Activated CD4-positive, CD25-positive, alpha-beta regulatory T cell treated with anti-CD3 and anti-CD28 coated beads, Interleukin-2, amount 50 U/mL, for 24 hours (primary cell): ENCODE results near the gene AKR1B15.
"Not testable (repeated sequence)": the region's sequence is repeated elsewhere in the genome, so short reads cannot be mapped to it uniquely, and the experiment has no call there.

Experiments used
- ATAC-seq, 2 donors: fragments of 150-1000 bp; cut with Tn5 transposase; one replicate each; pipeline ENCODE4 v1.10.0; 2021; ENCODE audit warnings: mild to moderate bottlenecking in 1 of 2, moderate library complexity in 1 of 2

The AKR1B15 gene

GRCh38 chr7:134533288-134533771, 15.6 kb upstream of the AKR1B15 start:
- no peak for ATAC-seq

- ATAC-seq, result no peak
These were observed 14.3 kb upstream of the AKR1B15 start for GRCh38 chr7:134534633-134535032.

- ATAC-seq, result no peak
These were observed 13.5 kb upstream of the AKR1B15 start for GRCh38 chr7:134535272-134535918.

- ATAC-seq, result no peak
These were observed 13.0 kb upstream of the AKR1B15 start for GRCh38 chr7:134535919-134536299.

GRCh38 chr7:134536558-134536957, 12.4 kb upstream of the AKR1B15 start:
- not testable (repeated sequence) for ATAC-seq

GRCh38 chr7:134537273-134537781, 11.6 kb upstream of the AKR1B15 start:
- ATAC-seq, result not testable (repeated sequence)

- no peak for ATAC-seq
These were observed 9.4 kb upstream of the AKR1B15 start for GRCh38 chr7:134539380-134540004.

GRCh38 chr7:134541501-134542194, 7.3 kb upstream of the AKR1B15 start:
- not testable (repeated sequence) for ATAC-seq

- no peak for ATAC-seq
These were observed 6.6 kb upstream of the AKR1B15 start for GRCh38 chr7:134542195-134542771.

- ATAC-seq, result no peak
These were observed 3.5 kb upstream of the AKR1B15 start for GRCh38 chr7:134545380-134545779.

GRCh38 chr7:134545918-134546317, 3.0 kb upstream of the AKR1B15 start:
- ATAC-seq, result no peak

GRCh38 chr7:134546955-134547354, 2.0 kb upstream of the AKR1B15 start:
- ATAC-seq, result no peak

GRCh38 chr7:134547397-134548054, 1.4 kb upstream of the AKR1B15 start:
- peak; percentile 50 to 62 for ATAC-seq

GRCh38 chr7:134549366-134549765, 456 bp downstream of the AKR1B15 start:
- no peak for ATAC-seq

- no peak for ATAC-seq
These were observed 3.2 kb downstream of the AKR1B15 start for GRCh38 chr7:134552105-134552504.

GRCh38 chr7:134553976-134554375, 5.1 kb downstream of the AKR1B15 start:
- ATAC-seq, result no peak

GRCh38 chr7:134554417-134554966, 5.6 kb downstream of the AKR1B15 start:
- ATAC-seq, result no peak

- ATAC-seq, result no peak
These were observed 8.5 kb downstream of the AKR1B15 start for GRCh38 chr7:134557391-134557790.

- no peak for ATAC-seq
These were observed 9.5 kb downstream of the AKR1B15 start for GRCh38 chr7:134558370-134558769.

GRCh38 chr7:134561616-134562015, 12.7 kb downstream of the AKR1B15 start:
- ATAC-seq, result not testable (repeated sequence)

- no peak for ATAC-seq
These were observed 13.2 kb downstream of the AKR1B15 start for GRCh38 chr7:134562136-134562535.

- ATAC-seq, result not testable (repeated sequence)
These were observed 14.5 kb downstream of the AKR1B15 start for GRCh38 chr7:134563398-134563749.
